GM06990 (cell line): ENCODE data around the gene ZNF391.
"Not testable (repeated sequence)": the region's sequence is repeated elsewhere in the genome, so short reads cannot be mapped to it uniquely, and the experiment has no call there.

Experiments
- DNase-seq: peaks from one replicate; pipeline ENCODE4 v3.0.0-alpha.2; 2011; ENCODE audit not compliant: insufficient read length; ENCODE audit errors: extremely low read depth
- H3K27me3 ChIP-seq: replicated peaks from 2 replicates; pipeline ENCODE4 v1.6.0; 2011; ENCODE audit warnings: low read length; ENCODE audit not compliant: control insufficient read depth, insufficient read depth
- H3K36me3 ChIP-seq: 2 replicates; pipeline ENCODE4 v1.5.1; 2011; ENCODE audit warnings: low read length; ENCODE audit not compliant: control insufficient read depth, insufficient read depth
- H3K4me3 ChIP-seq: replicated peaks from 2 replicates; pipeline ENCODE4 v1.5.1; 2011; ENCODE audit warnings: low read depth, mild to moderate bottlenecking, control low read depth, low read length
- TF ChIP-seq, protein P1 (sequence below): IDR thresholded peaks from 2 replicates; pipeline ENCODE4 v1.5.1; 2011; ENCODE audit warnings: low read length, control low read depth, mild to moderate bottlenecking, inconsistent platforms; ENCODE audit not compliant: insufficient read depth, poor library complexity, severe bottlenecking

The ZNF391 gene

DNA sequence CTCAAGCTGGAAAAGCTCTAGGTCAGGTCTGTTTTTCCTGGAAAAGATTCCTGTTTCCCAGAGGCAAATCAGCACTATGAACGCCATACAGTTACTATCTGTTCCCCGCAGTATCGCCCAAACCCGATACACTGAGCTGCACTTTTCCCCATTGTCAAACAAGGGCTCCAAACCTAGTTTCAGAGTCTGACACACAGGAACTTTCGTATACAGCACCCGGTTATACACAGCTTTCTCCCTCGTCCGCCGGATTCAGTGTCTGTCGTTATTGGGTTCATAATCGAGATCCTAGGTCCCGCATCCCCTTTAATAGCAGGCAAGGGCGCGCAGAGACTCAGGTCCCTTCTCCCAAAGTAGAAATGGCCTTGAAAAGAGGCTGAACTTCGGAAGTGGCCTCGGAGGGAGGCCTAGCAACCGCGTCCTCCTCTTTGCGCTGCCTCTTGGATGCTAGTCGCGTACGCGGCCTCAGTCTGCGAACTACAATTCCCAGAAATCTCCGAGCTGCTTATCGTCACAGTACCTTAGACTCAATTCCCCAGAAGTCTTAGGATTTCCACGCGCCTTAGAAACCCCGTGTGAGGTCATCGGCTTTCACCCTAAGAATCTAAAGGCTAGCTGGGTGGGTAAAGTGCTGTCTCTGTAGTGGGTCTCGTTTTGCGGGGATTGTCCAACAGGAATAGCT is 34.2 kb downstream of the ZNF391 start:
- Histone ChIP-seq H3K36me3 (no peaks in the 10 kb centered on the region), H3K4me3 (no peak overlapping the region), H3K27me3 (no peaks in the 10 kb centered on the region)
- TF ChIP-seq, protein P1, sequence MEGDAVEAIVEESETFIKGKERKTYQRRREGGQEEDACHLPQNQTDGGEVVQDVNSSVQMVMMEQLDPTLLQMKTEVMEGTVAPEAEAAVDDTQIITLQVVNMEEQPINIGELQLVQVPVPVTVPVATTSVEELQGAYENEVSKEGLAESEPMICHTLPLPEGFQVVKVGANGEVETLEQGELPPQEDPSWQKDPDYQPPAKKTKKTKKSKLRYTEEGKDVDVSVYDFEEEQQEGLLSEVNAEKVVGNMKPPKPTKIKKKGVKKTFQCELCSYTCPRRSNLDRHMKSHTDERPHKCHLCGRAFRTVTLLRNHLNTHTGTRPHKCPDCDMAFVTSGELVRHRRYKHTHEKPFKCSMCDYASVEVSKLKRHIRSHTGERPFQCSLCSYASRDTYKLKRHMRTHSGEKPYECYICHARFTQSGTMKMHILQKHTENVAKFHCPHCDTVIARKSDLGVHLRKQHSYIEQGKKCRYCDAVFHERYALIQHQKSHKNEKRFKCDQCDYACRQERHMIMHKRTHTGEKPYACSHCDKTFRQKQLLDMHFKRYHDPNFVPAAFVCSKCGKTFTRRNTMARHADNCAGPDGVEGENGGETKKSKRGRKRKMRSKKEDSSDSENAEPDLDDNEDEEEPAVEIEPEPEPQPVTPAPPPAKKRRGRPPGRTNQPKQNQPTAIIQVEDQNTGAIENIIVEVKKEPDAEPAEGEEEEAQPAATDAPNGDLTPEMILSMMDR = no peak
- DNase-seq = no peak

DNA sequence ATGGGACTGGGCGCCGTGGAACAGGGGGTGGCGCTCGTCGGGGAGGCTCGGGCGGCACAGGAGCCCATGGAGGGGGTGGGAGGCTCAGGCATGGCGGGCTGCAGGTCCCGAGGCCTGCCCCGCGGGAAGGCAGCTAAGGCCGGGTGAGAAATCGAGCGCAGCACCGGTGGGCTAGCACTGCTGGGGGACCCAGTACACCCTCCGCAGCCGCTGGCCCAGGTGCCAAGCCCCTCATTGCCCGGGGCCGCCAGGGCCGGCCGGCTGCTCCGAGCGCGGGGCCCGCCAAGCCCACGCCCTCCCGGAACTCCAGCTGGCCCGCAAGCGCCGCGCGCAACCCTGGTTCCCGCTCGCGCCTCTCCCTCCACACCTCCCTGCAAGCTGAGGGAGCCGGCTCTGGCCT is 36.3 kb downstream of the ZNF391 start:
- not testable (repeated sequence) for H3K4me3 ChIP-seq, H3K36me3 ChIP-seq

DNA sequence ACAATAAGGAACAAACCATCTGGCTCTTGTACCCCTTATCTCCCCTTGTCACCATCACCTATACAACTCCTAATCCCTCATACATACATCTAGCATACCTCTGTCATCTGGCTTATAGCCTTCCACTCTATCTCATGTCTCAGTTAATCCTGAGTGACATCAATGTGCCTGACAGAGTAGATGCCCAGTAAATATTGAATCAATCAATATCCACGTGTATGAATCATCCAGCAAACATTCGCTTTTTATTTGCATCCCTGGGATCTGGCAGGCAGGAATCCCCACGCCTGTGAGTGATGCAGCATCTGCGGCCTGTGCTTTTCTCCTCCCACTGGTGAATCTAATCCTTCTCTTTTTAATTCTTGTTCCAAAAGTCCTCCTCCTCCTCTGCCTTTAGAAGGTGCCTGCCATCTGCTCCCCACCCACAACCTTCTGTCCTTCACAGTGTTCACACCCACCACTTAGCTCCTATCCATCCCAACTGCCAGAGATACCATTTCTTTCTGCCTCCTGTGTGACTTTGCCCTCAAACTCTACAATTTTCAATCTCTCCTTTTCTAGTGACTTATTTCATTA is 37.6 kb downstream of the ZNF391 start:
- no peak overlapping the region for H3K4me3 ChIP-seq
- no peaks in the 10 kb centered on the region for H3K36me3 ChIP-seq
- H3K27me3 ChIP-seq = no peaks in the 10 kb centered on the region
- no peak for DNase-seq
- TF ChIP-seq, protein P1 = no peak

More for the DNA sequence above, 36.3 kb downstream of the ZNF391 start:
- DNase-seq, H3K27me3 ChIP-seq: not testable (repeated sequence)

DNA sequence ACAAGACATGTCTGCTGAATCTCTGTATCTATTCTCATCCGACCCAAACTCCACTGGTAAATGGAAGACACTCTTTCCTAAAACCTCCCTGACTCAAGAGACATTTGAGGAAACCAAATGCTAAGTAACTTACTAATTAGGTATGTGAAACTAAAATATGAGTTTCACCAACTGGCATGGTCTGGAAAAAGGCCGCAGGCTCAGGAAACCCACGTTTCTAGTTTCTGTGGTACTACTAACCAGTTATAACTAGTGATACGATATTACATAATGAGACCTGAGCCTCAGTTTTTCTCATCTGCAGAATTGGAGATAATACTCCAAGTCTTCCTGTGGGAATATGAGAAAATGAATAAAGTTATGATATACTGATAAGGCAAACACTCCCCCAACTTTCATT is 39.9 kb downstream of the ZNF391 start:
- DNase-seq = no peak
- Histone ChIP-seq H3K4me3 (no peak overlapping the region), H3K27me3 (no peaks in the 10 kb centered on the region), H3K36me3 (no peaks in the 10 kb centered on the region)
- TF ChIP-seq, protein P1 = no peak

DNA sequence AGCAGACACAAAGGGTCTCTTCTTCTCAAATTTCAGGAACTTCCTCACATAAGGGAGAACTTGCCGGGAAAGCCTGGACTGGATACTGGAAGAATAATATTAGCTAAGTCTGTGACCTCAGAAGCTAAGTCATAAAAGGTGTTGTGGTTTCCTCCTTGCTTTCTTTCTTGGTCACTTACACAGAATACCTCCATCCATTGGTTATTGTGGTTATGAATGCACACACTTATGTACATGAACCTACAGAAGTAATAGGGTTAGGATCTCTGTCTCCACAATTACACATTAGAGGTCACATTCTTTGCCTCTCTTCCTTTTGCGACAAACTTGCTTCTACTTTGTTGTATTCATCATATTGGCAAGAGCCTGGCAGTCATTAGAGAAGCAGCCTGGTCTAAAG is 40.4 kb downstream of the ZNF391 start:
- TF ChIP-seq, protein P1 = no peak
- DNase-seq = no peak
- H3K27me3 ChIP-seq = no peaks in the 10 kb centered on the region
- no peak overlapping the region for H3K4me3 ChIP-seq
- no peaks in the 10 kb centered on the region for H3K36me3 ChIP-seq

DNA sequence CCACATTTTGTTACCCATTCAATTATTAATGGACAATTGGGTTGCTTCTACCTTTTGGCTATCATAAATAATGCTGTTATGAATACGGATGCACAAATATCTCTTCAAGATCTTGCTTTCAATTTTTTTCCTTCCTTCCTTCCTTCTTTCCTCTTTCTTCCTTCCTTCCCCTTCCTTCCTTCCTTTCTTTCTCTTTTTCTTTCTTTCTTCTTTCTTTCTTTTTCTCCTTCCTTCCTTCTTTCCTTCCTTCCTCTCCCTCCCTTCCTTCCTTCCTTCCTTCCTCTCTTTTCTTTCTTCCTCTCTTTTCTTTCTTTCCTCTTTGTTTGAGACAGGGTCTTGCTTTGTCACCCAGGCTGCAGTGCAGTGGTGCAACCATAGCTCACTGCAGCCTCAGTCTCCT is 45.2 kb downstream of the ZNF391 start:
- no peaks in the 10 kb centered on the region for H3K36me3 ChIP-seq
- TF ChIP-seq, protein P1 = no peak
- no peak for DNase-seq
- H3K4me3 ChIP-seq = no peak overlapping the region
- H3K27me3 ChIP-seq = no peaks in the 10 kb centered on the region
